WTC11 (cell line): ENCODE results near the gene GATD1.

Source experiments
- ATF1 ChIP-seq: sonication (generic); formaldehyde crosslinking; IDR thresholded peaks from 2 replicates; pipeline ENCODE4 v1.8.1; 2023; ENCODE audit warnings: mild to moderate bottlenecking, moderate library complexity, missing genetic modification reagents
- CREB1 ChIP-seq: sonication (generic); formaldehyde crosslinking; IDR thresholded peaks from 2 replicates; pipeline ENCODE4 v1.8.0; 2023; ENCODE audit warnings: mild to moderate bottlenecking, missing genetic modification reagents
- ESRRA ChIP-seq: sonication (generic); formaldehyde crosslinking; IDR thresholded peaks from 2 replicates; pipeline ENCODE4 v1.8.1; 2022; ENCODE audit warnings: mild to moderate bottlenecking, missing genetic modification reagents, borderline replicate concordance
- SP1 ChIP-seq: sonication (generic); formaldehyde crosslinking; conservative IDR thresholded peaks from 2 replicates; pipeline ENCODE4 v1.8.1; 2022; ENCODE audit warnings: missing genetic modification reagents
- TEAD4 ChIP-seq: sonication (generic); formaldehyde crosslinking; IDR thresholded peaks from 2 replicates; pipeline ENCODE4 v1.8.0; 2022; ENCODE audit warnings: mild to moderate bottlenecking, missing genetic modification reagents
- ZNF263 ChIP-seq: sonication (generic); formaldehyde crosslinking; IDR thresholded peaks from 2 replicates; pipeline ENCODE4 v1.8.1; 2022; ENCODE audit warnings: low read depth, mild to moderate bottlenecking, moderate library complexity, missing genetic modification reagents
- TF ChIP-seq, protein P1 (sequence below): fragments of 200-600 bp; IDR thresholded peaks from 2 replicates; pipeline ENCODE4 v1.8.0; 2022; ENCODE audit warnings: antibody characterized with exemption
- TF ChIP-seq, protein P2 (sequence below): sonication (generic); formaldehyde crosslinking; IDR thresholded peaks from 2 replicates; pipeline ENCODE4 v1.8.1; 2023; ENCODE audit warnings: mild to moderate bottlenecking, missing genetic modification reagents, moderate library complexity
- TF ChIP-seq, protein P3 (sequence below): sonication (generic); formaldehyde crosslinking; conservative IDR thresholded peaks from 2 replicates; pipeline ENCODE4 v1.8.1; 2022; ENCODE audit warnings: mild to moderate bottlenecking, missing genetic modification reagents
- TF ChIP-seq, protein P4 (sequence below): sonication (generic); formaldehyde crosslinking; IDR thresholded peaks from 2 replicates; pipeline ENCODE4 v1.8.1; 2022; ENCODE audit warnings: mild to moderate bottlenecking, missing genetic modification reagents, moderate library complexity, borderline replicate concordance

DNA sequence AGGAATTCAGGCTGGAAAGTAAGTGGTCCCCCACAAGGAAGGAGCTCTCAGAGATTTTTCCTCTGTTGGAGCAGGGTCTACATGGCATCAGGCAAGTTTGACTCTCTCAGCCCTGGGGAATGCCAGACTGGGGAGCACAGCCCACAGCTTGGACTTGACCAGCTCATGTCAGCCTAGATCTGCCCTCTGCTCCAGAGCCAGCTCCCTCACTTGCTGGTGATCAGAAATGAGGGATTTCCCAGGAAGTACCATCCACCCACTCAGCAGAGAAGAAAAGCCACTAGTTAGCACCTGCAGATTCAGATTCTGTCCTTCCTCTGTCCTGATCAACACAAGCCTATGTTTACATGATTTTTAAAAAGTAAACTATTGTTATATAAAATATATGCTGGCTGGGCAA lies 17.1 kb downstream of the GATD1 start:
- TF ChIP-seq, protein P1, sequence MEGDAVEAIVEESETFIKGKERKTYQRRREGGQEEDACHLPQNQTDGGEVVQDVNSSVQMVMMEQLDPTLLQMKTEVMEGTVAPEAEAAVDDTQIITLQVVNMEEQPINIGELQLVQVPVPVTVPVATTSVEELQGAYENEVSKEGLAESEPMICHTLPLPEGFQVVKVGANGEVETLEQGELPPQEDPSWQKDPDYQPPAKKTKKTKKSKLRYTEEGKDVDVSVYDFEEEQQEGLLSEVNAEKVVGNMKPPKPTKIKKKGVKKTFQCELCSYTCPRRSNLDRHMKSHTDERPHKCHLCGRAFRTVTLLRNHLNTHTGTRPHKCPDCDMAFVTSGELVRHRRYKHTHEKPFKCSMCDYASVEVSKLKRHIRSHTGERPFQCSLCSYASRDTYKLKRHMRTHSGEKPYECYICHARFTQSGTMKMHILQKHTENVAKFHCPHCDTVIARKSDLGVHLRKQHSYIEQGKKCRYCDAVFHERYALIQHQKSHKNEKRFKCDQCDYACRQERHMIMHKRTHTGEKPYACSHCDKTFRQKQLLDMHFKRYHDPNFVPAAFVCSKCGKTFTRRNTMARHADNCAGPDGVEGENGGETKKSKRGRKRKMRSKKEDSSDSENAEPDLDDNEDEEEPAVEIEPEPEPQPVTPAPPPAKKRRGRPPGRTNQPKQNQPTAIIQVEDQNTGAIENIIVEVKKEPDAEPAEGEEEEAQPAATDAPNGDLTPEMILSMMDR, result no peak
- TF ChIP-seq, protein P2, sequence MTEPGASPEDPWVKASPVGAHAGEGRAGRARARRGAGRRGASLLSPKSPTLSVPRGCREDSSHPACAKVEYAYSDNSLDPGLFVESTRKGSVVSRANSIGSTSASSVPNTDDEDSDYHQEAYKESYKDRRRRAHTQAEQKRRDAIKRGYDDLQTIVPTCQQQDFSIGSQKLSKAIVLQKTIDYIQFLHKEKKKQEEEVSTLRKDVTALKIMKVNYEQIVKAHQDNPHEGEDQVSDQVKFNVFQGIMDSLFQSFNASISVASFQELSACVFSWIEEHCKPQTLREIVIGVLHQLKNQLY (CRISPR knock-in tag), result no peak
- TF ChIP-seq ATF1 (CRISPR knock-in tag) (no peak), TEAD4 (CRISPR knock-in tag) (no peak), ESRRA (no peak), SP1 (CRISPR knock-in tag) (no peak), ZNF263 (CRISPR knock-in tag) (no peak), CREB1 (no peak)
- TF ChIP-seq, protein P3, sequence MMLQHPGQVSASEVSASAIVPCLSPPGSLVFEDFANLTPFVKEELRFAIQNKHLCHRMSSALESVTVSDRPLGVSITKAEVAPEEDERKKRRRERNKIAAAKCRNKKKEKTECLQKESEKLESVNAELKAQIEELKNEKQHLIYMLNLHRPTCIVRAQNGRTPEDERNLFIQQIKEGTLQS (CRISPR knock-in tag), result no peak
- TF ChIP-seq, protein P4, sequence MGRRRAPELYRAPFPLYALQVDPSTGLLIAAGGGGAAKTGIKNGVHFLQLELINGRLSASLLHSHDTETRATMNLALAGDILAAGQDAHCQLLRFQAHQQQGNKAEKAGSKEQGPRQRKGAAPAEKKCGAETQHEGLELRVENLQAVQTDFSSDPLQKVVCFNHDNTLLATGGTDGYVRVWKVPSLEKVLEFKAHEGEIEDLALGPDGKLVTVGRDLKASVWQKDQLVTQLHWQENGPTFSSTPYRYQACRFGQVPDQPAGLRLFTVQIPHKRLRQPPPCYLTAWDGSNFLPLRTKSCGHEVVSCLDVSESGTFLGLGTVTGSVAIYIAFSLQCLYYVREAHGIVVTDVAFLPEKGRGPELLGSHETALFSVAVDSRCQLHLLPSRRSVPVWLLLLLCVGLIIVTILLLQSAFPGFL (CRISPR knock-in tag), result no peak
